Lower leg skin (tissue), 4 donors: Measurements from ENCODE around the gene NEGR1. TPM values are rescaled to one million over a fixed set of nuclear protein-coding genes. Genes with fewer than 3 reads are reported as not detected.

Experiments used
- DNase-seq, 2 donors: peaks; one replicate each; pipeline ENCODE4 v3.0.0-alpha.2; 2019; ENCODE audit warnings: low spot score in 2 of 2
- H3K4me3 ChIP-seq: fragments of 200-600 bp; sonication (generic); 2 replicates; pipeline ENCODE4 v1.5.1; 2017; ENCODE audit warnings: mild to moderate bottlenecking, low read depth; ENCODE audit not compliant: poor library complexity, severe bottlenecking
- POLR2A ChIP-seq, 2 donors: fragments of 450-650 bp; IDR thresholded peaks; one replicate each; pipeline ENCODE4 v1.6.1; 2016 to 2017; ENCODE audit warnings: antibody characterized with exemption in 2 of 2, mild to moderate bottlenecking in 1 of 2, moderate library complexity in 1 of 2
- WGBS, 2 donors: methylation state at CpG; one replicate each; pipeline ENCODE4 v1.1.5; 2018; 5-methylcytosine and 5-hydroxymethylcytosine counted together
- intact Hi-C: fragments of 100-400 bp; cut with DNase I; formaldehyde crosslinking; loops from one replicate; pipeline ENCODE4 v1.15.0; 2023; ENCODE audit warnings: low total_unique reads
- total RNA-seq, 4 donors: library from RNA; depleted of rRNA; stranded (reverse); fragments of >200 nt; gene quantifications; one replicate each; pipeline ENCODE4 v1.1.0, GENCODE V29; 2016
- TF ChIP-seq, protein P1 (sequence below), 3 donors: fragments of 450-650 bp; IDR thresholded peaks; one replicate each; pipeline ENCODE4 v1.5.1; 2016; ENCODE audit warnings: antibody characterized with exemption in 3 of 3, mild to moderate bottlenecking in 3 of 3, moderate library complexity in 2 of 3

Gene NEGR1
- total RNA-seq, 4 donors from 2014 or later = 4.1 to 13.6 (median 6.0) TPM

DNA sequence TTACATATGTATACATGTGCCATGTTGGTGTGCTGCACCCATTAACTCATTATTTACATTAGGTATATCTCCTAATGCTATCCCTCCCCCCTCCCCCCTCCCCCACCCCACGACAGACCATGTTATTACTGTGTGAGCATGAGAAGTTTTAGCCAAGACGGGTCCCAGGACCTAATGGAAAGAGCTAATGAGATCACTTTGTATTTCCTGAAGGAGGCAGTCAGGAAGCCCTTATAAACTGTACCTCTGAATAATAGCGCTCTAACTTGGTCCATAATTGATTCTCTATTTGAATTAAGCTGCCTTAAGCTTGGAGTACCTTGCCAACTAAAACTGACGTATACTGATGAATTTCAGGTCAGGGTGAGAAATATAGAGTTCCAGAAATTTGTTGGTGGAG lies 4.1 kb upstream of the NEGR1 start:
- intact Hi-C loops = no loop called here
- DNase-seq = no peak
- WGBS, 2 donors = 71 to 77% methylated on average over 4 of the region's 4 CpGs
- no peak overlapping the region for H3K4me3 ChIP-seq
- TF ChIP-seq, protein P1, sequence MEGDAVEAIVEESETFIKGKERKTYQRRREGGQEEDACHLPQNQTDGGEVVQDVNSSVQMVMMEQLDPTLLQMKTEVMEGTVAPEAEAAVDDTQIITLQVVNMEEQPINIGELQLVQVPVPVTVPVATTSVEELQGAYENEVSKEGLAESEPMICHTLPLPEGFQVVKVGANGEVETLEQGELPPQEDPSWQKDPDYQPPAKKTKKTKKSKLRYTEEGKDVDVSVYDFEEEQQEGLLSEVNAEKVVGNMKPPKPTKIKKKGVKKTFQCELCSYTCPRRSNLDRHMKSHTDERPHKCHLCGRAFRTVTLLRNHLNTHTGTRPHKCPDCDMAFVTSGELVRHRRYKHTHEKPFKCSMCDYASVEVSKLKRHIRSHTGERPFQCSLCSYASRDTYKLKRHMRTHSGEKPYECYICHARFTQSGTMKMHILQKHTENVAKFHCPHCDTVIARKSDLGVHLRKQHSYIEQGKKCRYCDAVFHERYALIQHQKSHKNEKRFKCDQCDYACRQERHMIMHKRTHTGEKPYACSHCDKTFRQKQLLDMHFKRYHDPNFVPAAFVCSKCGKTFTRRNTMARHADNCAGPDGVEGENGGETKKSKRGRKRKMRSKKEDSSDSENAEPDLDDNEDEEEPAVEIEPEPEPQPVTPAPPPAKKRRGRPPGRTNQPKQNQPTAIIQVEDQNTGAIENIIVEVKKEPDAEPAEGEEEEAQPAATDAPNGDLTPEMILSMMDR (IDR thresholded peaks at IDR 0.05) = no peak
- TF ChIP-seq POLR2A (IDR thresholded peaks at IDR 0.05) = no peak

DNA sequence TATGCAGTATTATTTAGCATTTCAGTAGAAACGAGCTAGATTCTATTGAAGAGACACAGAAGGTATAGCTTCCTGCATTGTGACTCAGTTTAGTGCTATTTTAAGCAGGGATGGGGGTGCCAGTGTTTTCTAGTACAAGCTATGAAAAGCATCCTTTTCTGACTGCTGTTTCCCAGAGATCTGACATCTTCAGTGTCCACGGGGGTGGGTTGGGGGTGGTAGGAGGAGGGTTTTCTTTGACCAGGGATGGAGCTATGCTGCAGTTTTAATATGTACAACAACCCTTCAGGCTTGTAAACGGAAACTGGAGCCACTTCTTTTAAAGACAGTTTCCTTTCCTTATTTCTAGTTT lies 2.7 kb upstream of the NEGR1 start:
- no peak for TF ChIP-seq POLR2A (IDR thresholded peaks at IDR 0.05)
- TF ChIP-seq, protein P1 (IDR thresholded peaks at IDR 0.05) = no peak
- 0 to 4% methylated on average over 3 of the region's 3 CpGs for WGBS, 2 donors
- peak in 1 of 2 donors; percentile 33 for DNase-seq
- intact Hi-C loops = no loop called here
- no peak overlapping the region for H3K4me3 ChIP-seq

DNA sequence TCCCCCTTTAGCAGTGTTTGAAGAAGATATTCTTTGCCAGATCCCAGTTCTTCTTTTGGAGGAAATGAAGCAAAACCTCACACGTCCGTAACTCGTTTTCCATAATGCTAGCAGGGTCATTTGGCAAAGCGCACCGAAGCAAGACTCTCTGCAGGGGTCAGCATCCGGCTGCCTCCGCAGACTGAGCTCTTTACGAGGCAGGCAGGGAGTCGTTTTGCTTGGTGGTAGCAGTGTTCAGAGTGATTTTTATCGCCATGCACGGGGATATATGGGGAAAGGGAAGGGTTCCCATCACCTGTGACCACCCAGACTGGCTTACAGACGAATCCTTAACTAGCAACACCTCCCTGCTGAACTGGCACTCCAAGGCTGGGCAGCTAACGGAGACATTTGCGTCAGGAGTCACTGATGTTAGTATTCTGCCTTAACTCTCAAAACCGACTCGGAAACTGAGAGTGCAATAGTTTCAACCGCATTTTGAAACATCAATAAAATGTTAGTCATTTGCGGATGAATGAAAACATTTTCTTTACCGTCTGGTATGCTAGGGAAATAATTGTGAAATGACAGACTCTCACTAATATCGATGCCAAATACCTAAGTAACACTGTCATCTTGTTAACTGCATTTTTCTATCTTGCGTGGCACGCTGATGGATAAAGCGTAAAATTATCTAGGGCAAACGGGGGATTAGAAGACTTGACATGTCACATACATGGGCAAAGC lies 2.2 kb upstream of the NEGR1 start:
- peak overlapping the region; percentile 96 for H3K4me3 ChIP-seq
- peak in 1 of 2 donors; percentile 30 for DNase-seq
- intact Hi-C loops = no loop called here
- TF ChIP-seq POLR2A (IDR thresholded peaks at IDR 0.05) = no peak
- TF ChIP-seq, protein P1 (IDR thresholded peaks at IDR 0.05) = no peak
- 0 to 1% methylated on average over 23 to 24 of the region's 24 CpGs for WGBS, 2 donors

DNA sequence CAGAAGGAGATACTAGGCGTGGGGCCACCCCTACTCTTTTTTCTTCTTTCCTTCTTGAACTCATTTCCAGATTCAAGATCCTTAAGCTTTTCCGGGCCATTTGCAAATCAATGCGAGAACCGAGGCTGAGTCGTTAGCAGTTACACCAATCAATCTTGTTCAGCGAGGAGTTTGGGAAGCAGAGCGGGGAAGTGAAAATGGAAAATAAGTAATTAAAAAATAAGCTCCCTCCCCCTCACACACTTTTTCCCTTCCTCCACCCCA lies 1.7 kb upstream of the NEGR1 start:
- H3K4me3 ChIP-seq = peak overlapping the region; percentile 96
- TF ChIP-seq, protein P1 (IDR thresholded peaks at IDR 0.05) = no peak
- no peak for TF ChIP-seq POLR2A (IDR thresholded peaks at IDR 0.05)
- 1% methylated on average over 7 of the region's 7 CpGs for WGBS, 2 donors
- DNase-seq = no peak
- intact Hi-C loops = no loop called here

DNA sequence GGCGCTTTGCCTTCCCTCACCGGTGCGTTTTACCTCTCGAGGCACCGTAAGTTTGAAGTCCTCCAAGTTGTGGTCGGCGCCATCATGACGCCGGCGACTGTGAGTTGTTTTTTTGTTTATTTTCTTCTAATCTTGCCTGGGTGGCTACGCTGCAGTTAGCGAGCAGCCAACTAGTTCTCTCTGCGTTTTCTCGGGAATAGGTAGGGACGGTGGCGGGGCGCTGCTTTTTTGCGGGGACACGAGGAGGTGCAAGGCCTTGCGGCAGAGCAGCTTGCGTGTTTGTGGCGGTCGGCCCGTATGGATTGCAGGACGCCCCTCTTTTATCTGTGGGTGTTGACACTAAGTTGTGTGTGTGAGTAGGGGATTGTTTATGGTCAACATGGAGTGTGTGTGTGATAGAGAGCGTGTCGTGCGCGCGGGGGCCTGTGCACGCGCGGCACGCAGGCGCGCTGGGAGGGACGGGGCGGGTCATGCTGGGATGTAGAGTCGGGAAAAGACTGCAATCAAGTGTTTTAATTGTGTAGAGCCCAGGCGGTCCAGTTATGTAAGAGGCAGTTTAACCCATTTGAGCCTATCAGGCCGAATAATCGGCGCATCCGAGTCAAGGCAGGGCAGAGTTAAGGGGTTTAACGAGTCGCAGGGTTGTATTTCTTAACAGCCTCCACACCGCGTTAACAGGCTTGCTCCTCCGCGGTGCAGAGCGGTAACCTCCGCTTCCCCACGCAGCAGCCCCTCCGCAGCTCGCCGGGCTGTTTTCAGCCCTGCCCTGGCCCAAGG lies 1.2 kb upstream of the NEGR1 start:
- peak; percentile 60 to 90 for DNase-seq
- intact Hi-C loops = no loop called here
- TF ChIP-seq, protein P1 (IDR thresholded peaks at IDR 0.05) = no peak
- TF ChIP-seq POLR2A (IDR thresholded peaks at IDR 0.05) = no peak
- peak overlapping the region; percentile 96 for H3K4me3 ChIP-seq
- 0 to 1% methylated on average over 51 to 56 of the region's 56 CpGs for WGBS, 2 donors
